HUES48 (cell line): ENCODE measurements around the gene NCOA7.
"Not testable (repeated sequence)": the region's sequence is repeated elsewhere in the genome, so short reads cannot be mapped to it uniquely, and the experiment has no call there.

Source experiments
- H3K27ac ChIP-seq: one replicate; pipeline ENCODE4 v1.7.0; 2013; ENCODE audit warnings: low read depth, low read length, inconsistent platforms
- H3K27me3 ChIP-seq: 2 replicates; pipeline ENCODE4 v1.6.1; 2013; ENCODE audit warnings: mild to moderate bottlenecking, low read length; ENCODE audit not compliant: control insufficient read depth, insufficient read depth
- H3K36me3 ChIP-seq: 2 replicates; pipeline ENCODE4 v1.6.1; 2013; ENCODE audit warnings: low read length; ENCODE audit not compliant: control insufficient read depth, insufficient read depth
- H3K4me1 ChIP-seq: 2 replicates; pipeline ENCODE4 v1.6.1; 2013; ENCODE audit warnings: mild to moderate bottlenecking, low read length; ENCODE audit not compliant: control insufficient read depth, insufficient read depth
- H3K4me3 ChIP-seq: 2 replicates; pipeline ENCODE4 v1.5.1; 2013; ENCODE audit warnings: mild to moderate bottlenecking, low read depth, low read length
- H3K9ac ChIP-seq: 2 replicates; pipeline ENCODE4 v1.6.1; 2013; ENCODE audit warnings: mild to moderate bottlenecking, low read depth, low read length, moderate library complexity
- H3K9me3 ChIP-seq: 2 replicates; pipeline ENCODE4 v1.6.1; 2013; ENCODE audit warnings: low read length; ENCODE audit not compliant: control insufficient read depth, insufficient read depth

NCOA7 gene

GRCh38 chr6:125804866-125805425 lies 14.2 kb downstream of the NCOA7 start:
- H3K9me3 ChIP-seq, H3K27ac ChIP-seq, H3K9ac ChIP-seq, H3K4me1 ChIP-seq, H3K27me3 ChIP-seq, H3K4me3 ChIP-seq, H3K36me3 ChIP-seq: not testable (repeated sequence)

DNA sequence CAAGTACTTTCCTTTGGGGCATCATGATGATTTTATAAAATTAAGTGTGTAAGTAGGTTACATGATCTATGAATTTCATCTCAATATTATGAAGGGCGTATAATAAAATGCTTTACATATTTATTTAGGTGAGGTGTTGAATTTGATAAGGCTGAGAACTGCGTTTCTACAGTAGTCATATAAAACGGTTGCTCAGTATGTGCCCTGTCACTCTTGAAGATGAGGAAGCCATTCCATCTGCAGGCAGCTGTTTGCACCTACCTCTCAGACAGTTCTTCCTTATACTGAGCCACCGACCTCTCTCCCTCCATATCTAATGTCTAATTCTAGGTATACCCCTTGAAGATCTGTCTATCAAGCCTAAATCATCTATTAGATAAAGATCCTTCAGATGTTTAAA lies 16.1 kb downstream of the NCOA7 start:
- no peak overlapping the region for H3K27ac ChIP-seq
- H3K36me3 ChIP-seq, result no peaks in the 10 kb centered on the region
- no peak overlapping the region for H3K9ac ChIP-seq
- H3K9me3 ChIP-seq, result no peaks in the 10 kb centered on the region
- no peak overlapping the region for H3K4me3 ChIP-seq
- H3K4me1 ChIP-seq, result no peaks in the 10 kb centered on the region
- H3K27me3 ChIP-seq, result no peaks in the 10 kb centered on the region

GRCh38 chr6:125807293-125807692 lies 16.5 kb downstream of the NCOA7 start:
- no peaks in the 10 kb centered on the region for H3K4me1 ChIP-seq
- H3K36me3 ChIP-seq, result no peaks in the 10 kb centered on the region
- H3K4me3 ChIP-seq, result no peak overlapping the region
- H3K9ac ChIP-seq, result no peak overlapping the region
- no peaks in the 10 kb centered on the region for H3K27me3 ChIP-seq
- H3K9me3 ChIP-seq, result no peaks in the 10 kb centered on the region
- no peak overlapping the region for H3K27ac ChIP-seq

DNA sequence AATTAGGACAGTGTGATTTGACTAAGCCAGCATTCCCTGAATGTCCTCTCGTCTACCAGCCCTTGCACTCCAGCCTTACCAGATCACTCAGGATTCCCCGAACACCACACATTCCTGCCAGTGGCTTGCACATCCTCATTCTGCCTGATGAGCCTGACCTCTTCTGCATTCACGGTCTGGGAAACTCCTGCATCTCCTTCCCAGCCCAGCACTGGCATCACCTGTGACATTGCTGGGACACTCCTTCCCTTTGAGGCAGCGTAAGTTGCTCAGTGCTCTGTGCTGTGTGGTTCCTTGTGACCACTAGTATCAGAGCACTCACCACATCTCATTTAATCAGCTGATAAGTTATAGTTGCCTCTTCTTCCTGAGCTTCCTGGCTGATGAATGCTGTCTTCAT lies 17.3 kb downstream of the NCOA7 start:
- Histone ChIP-seq H3K27me3 (no peaks in the 10 kb centered on the region), H3K27ac (no peak overlapping the region), H3K9me3 (no peaks in the 10 kb centered on the region), H3K9ac (no peak overlapping the region), H3K36me3 (no peaks in the 10 kb centered on the region), H3K4me3 (no peak overlapping the region), H3K4me1 (no peaks in the 10 kb centered on the region)

DNA sequence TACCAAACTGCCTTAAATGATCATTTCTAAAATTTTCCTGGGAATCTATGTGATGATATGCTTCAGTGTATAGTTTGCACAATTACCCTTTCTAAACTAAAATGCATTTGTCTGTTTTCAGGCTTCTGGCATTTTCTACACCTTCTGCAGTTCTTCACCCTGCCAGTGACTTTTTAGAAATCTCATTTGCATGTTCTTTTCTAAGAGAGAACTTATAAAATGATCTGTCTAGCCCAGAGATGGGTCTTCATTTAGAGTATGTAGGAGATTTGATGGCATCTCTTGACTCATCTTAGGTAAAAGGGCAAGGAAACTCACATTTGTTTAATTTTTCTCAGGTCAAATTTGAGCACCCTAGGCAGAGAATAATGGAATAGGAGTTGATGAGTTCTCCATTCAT lies 17.8 kb downstream of the NCOA7 start:
- H3K4me1 ChIP-seq, result no peaks in the 10 kb centered on the region
- no peaks in the 10 kb centered on the region for H3K36me3 ChIP-seq
- H3K9ac ChIP-seq, result no peak overlapping the region
- H3K27ac ChIP-seq, result no peak overlapping the region
- no peaks in the 10 kb centered on the region for H3K9me3 ChIP-seq
- no peaks in the 10 kb centered on the region for H3K27me3 ChIP-seq
- no peak overlapping the region for H3K4me3 ChIP-seq

DNA sequence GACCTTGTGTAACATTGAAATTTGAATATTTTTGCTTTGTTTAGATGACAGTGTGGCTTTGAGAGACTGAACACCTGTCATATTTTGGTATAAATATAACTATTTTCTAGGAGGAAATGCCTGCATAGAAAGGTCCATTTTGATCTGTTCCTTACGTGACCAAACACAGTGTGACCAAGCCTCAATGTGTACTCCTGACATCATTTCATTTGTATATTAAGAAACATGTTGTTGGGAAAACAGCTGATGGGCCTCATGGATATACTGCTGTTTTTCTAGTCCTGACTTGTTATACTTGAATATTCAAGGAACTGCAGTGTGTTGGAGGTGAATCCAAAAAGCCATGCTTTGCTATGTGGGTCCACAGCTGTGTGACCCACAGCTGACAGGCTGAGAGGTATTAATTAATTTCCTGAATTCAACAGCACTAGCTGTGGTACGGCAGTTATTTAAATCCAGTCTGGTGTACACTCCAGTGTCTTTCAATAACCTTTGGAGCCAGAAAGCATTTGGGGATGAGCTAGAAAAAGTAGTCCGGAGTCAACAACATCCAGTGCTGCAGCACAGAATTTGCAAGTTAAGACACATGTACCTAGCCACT lies 18.9 kb downstream of the NCOA7 start:
- Histone ChIP-seq H3K27ac (no peak overlapping the region), H3K36me3 (no peaks in the 10 kb centered on the region), H3K4me1 (no peaks in the 10 kb centered on the region), H3K4me3 (no peak overlapping the region), H3K9ac (no peak overlapping the region), H3K9me3 (no peaks in the 10 kb centered on the region), H3K27me3 (no peaks in the 10 kb centered on the region)

DNA sequence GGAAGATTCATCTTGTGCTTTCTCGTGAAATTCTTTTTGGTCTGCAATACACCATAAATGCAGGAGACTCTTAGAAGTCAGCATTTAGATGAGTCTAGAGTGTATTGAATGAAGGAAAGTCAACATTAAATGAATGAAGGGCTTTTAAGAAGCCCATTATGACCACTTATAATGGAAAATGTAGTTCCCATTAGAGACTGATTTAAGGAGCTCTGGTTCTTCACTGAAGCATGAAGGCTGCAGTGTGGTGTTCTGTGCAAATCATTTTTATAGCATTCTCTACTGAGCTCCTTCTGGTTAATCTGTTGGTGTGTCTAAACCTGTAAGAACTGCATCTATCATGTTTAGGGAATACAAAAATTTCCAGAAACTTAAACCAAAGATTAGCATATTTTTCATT lies 19.7 kb downstream of the NCOA7 start:
- Histone ChIP-seq H3K36me3 (no peaks in the 10 kb centered on the region), H3K27me3 (no peaks in the 10 kb centered on the region), H3K4me3 (no peak overlapping the region), H3K9me3 (no peaks in the 10 kb centered on the region), H3K9ac (no peak overlapping the region), H3K4me1 (no peaks in the 10 kb centered on the region), H3K27ac (no peak overlapping the region)

DNA sequence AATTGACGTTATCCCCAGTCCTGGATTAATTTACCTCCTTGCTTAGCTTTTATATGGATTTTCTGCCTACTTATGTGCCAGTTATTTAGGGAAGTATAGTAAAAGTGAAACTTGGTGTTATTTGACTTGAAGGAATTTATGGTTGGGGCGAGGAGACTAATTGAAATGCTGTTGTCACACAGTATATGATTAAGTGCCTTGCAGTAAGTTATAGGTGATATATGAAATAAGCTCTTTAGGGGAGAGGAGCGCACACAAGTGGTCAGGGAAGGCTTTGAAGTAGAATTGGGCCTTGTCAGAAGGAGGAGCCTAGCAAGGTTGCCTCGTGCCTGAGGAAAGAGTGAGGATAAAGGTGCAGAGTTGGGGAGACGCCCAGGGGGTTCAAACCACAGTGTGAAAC lies 20.5 kb downstream of the NCOA7 start:
- Histone ChIP-seq H3K27me3 (no peaks in the 10 kb centered on the region), H3K27ac (no peak overlapping the region), H3K4me1 (no peaks in the 10 kb centered on the region), H3K9ac (no peak overlapping the region), H3K9me3 (no peaks in the 10 kb centered on the region), H3K4me3 (no peak overlapping the region), H3K36me3 (no peaks in the 10 kb centered on the region)

DNA sequence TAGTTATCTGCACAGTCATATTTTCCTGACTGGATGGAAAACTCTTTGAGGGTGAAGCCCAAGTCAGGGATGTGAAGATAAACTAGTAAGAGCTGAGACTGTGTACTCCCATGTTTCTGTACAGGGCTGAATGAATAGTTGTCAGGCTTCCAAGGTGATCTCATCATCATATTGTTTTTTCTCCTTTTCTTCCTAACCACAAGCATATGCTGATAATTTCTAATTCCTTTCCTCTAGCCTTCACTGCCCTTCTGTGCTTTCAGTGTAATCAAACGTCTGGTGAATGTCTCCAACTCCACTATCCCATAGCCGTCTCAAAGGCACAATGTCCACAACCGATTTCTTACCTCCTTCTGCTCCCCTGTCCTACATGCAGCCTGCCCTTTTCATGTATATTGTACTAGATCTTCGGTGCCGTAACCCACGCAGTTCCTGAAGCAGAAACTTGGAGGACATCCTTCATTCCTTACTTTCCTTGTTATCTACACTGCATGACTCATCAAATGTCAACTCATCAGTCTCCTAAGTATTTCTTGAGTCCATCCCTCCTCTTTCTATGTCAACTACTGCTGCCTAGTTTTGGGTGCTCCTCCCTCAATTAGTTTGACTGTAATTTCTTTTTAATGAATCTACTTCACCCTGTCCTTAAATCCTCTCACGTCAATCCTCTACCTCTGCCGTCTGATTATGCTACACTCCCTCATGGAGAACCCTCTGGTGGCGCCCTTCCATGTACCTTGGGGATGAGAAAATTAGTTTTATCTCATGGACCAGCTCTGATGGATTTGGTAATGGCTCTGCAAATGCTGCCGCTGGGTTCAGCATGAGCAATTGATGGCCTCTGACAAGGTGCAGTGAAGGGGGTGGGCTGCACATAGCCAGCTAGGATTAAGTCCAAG lies 21.9 kb downstream of the NCOA7 start:
- H3K27ac ChIP-seq, result no peak overlapping the region
- H3K4me1 ChIP-seq, result no peaks in the 10 kb centered on the region
- H3K4me3 ChIP-seq, result no peak overlapping the region

GRCh38 chr6:125814481-125814880 lies 23.7 kb downstream of the NCOA7 start:
- no peaks in the 10 kb centered on the region for H3K27me3 ChIP-seq
- no peaks in the 10 kb centered on the region for H3K36me3 ChIP-seq
- H3K4me3 ChIP-seq, result no peak overlapping the region
- H3K9ac ChIP-seq, result no peak overlapping the region
- no peaks in the 10 kb centered on the region for H3K9me3 ChIP-seq
- H3K4me1 ChIP-seq, result no peaks in the 10 kb centered on the region
- no peak overlapping the region for H3K27ac ChIP-seq

More for the DNA sequence above, 21.9 kb downstream of the NCOA7 start:
- H3K36me3 ChIP-seq, result no peaks in the 10 kb centered on the region
- H3K27me3 ChIP-seq, result no peaks in the 10 kb centered on the region
- no peaks in the 10 kb centered on the region for H3K9me3 ChIP-seq
- no peak overlapping the region for H3K9ac ChIP-seq
